Tibial artery (tissue), 4 donors: ENCODE measurements around the gene RCE1.
A peak's percentile ranks its signal among the peaks of the same experiment; 100 is the strongest.

Experiments
- DNase-seq, 2 donors: peaks; one replicate each; pipeline ENCODE4 v3.0.0-alpha.2; 2019
- H3K27ac ChIP-seq, 2 donors: fragments of 200-600 bp; sonication (generic) in 1 of 2; 1 replicate in 1 of 2; 2 replicates in 1 of 2; pipeline ENCODE4 v1.5.1; 2018 to 2019; ENCODE audit warnings: mild to moderate bottlenecking in 1 of 2
- H3K27me3 ChIP-seq, 2 donors: fragments of 200-600 bp; sonication (generic) in 1 of 2; one replicate each; pipeline versions ENCODE4 v1.5.1 to v1.6.0; 2016 to 2019
- H3K36me3 ChIP-seq, 3 donors: fragments of 200-600 bp; sonication (generic) in 2 of 3; one replicate each; pipeline ENCODE4 v1.5.1; 2016 to 2019; ENCODE audit warnings: mild to moderate bottlenecking in 2 of 3
- H3K4me1 ChIP-seq, 4 donors: fragments of 200-600 bp; sonication (generic) in 2 of 4; 1 replicate in 3 of 4; 2 replicates in 1 of 4; pipeline ENCODE4 v1.5.1; 2016 to 2019
- H3K4me3 ChIP-seq, 2 donors: fragments of 200-600 bp; sonication (generic) in 1 of 2; 1 replicate in 1 of 2; 2 replicates in 1 of 2; pipeline ENCODE4 v1.5.1; 2018 to 2019; ENCODE audit warnings: mild to moderate bottlenecking in 2 of 2
- H3K9me3 ChIP-seq, 3 donors: fragments of 200-600 bp; sonication (generic) in 1 of 3; one replicate each; pipeline ENCODE4 v1.5.1; 2016 to 2019
- CTCF ChIP-seq, 2 experiments: fragments of 200-600 bp in 1 of 2; fragments of 450-650 bp in 1 of 2; IDR thresholded peaks; one replicate each; pipeline ENCODE4 v1.5.1; 2017 to 2019; ENCODE audit warnings: antibody characterized with exemption in 2 of 2, mild to moderate bottlenecking in 1 of 2, moderate library complexity in 1 of 2
- intact Hi-C: fragments of 100-400 bp; cut with DNase I; formaldehyde crosslinking; loops from one replicate; pipeline ENCODE4 v1.15.0; 2023; ENCODE audit warnings: low total_unique reads

RCE1 gene

GRCh38 chr11:66891851-66892660 is 48.8 kb downstream of the RCE1 start:
- Histone ChIP-seq H3K36me3 (no peaks in the 10 kb centered on the region), H3K27me3 (no peaks in the 10 kb centered on the region), H3K4me1 (no peaks in the 10 kb centered on the region), H3K27ac (no peak overlapping the region), H3K4me3 (no peak overlapping the region), H3K9me3 (no peaks in the 10 kb centered on the region)
- no peak for TF ChIP-seq CTCF (IDR thresholded peaks at IDR 0.05)
- intact Hi-C loops, result no loop called here
- peak; percentile 31 to 74 for DNase-seq

- DNase-seq, result no peak
- Histone ChIP-seq H3K9me3 (no peaks in the 10 kb centered on the region), H3K36me3 (no peaks in the 10 kb centered on the region), H3K27ac (no peak overlapping the region), H3K27me3 (no peaks in the 10 kb centered on the region), H3K4me1 (no peaks in the 10 kb centered on the region), H3K4me3 (no peak overlapping the region)
- intact Hi-C loops, result no loop called here
- TF ChIP-seq CTCF (IDR thresholded peaks at IDR 0.05), result no peak
Observed at GRCh38 chr11:66892911-66893310, 49.7 kb downstream of the RCE1 start.

GRCh38 chr11:66894141-66894540 is 50.9 kb downstream of the RCE1 start:
- Histone ChIP-seq H3K4me1 (no peaks in the 10 kb centered on the region), H3K9me3 (no peaks in the 10 kb centered on the region), H3K36me3 (no peaks in the 10 kb centered on the region), H3K4me3 (no peak overlapping the region), H3K27ac (no peak overlapping the region), H3K27me3 (no peaks in the 10 kb centered on the region)
- no peak for DNase-seq
- TF ChIP-seq CTCF (IDR thresholded peaks at IDR 0.05), result no peak
- intact Hi-C loops, result no loop called here
